Spinal cord (tissue), 10 donors: ENCODE results near the gene QSOX2. TPM values are rescaled to one million over a fixed set of nuclear protein-coding genes. Genes with fewer than 3 reads are reported as not detected.

Experiments
- DNase-seq, 6 donors: peaks; one replicate each; pipeline versions ENCODE4 v3.0.0 to v3.0.0-alpha.2; 2013 to 2015; ENCODE audit warnings: low spot score in 6 of 6, low read depth in 4 of 6
- H3K27ac ChIP-seq: one replicate; pipeline ENCODE4 v1.5.1; 2013; ENCODE audit warnings: low read depth, low read length, control low read depth
- H3K27me3 ChIP-seq: one replicate; pipeline ENCODE4 v1.6.1; 2013; ENCODE audit warnings: low read length; ENCODE audit not compliant: control insufficient read depth, insufficient read depth
- H3K36me3 ChIP-seq: one replicate; pipeline ENCODE4 v1.6.1; 2013; ENCODE audit warnings: low read length; ENCODE audit not compliant: control insufficient read depth, insufficient read depth
- H3K4me1 ChIP-seq: one replicate; pipeline ENCODE4 v1.6.1; 2013; ENCODE audit warnings: low read length; ENCODE audit not compliant: control insufficient read depth, insufficient read depth
- H3K4me3 ChIP-seq: one replicate; pipeline ENCODE4 v1.5.1; 2013; ENCODE audit warnings: low read depth, low read length, control low read depth
- H3K9me3 ChIP-seq: one replicate; pipeline ENCODE4 v1.6.1; 2013; ENCODE audit warnings: low read length; ENCODE audit not compliant: control insufficient read depth, insufficient read depth
- WGBS: methylation state at CpG from one replicate; pipeline ENCODE4 v1.1.5; 2013; ENCODE audit warnings: missing lambda C conversion rate; ENCODE audit not compliant: insufficient coverage; 5-methylcytosine and 5-hydroxymethylcytosine counted together
- polyA plus RNA-seq, 2 donors: library from polyadenylated mRNA; unstranded; fragments of 120-200 nt; gene quantifications; one replicate each; pipeline ENCODE4 v1.2.1, GENCODE V29; 2013; ENCODE audit not compliant: insufficient read length in 2 of 2
- total RNA-seq, 2 donors: library from RNA; depleted of rRNA in 1 of 2; stranded (reverse); fragments of 120-200 nt in 1 of 2; fragments of >200 nt in 1 of 2; gene quantifications; one replicate each; pipeline versions ENCODE4 v1.2.3 to v1.2.4, GENCODE V29; 2013 to 2014
- donor health status: healthy.

Gene QSOX2
- total and polyA plus RNA-seq, 4 donors = 7.2 to 17.0 (median 13.6) TPM

- Histone ChIP-seq H3K9me3 (no peaks in the 10 kb centered on the region), H3K27me3 (peaks cover 90% of the 10 kb centered on the region), H3K4me1 (peaks cover 42% of the 10 kb centered on the region), H3K27ac (no peak overlapping the region), H3K36me3 (peaks cover 8% of the 10 kb centered on the region), H3K4me3 (no peak overlapping the region)
- WGBS = 35% methylated on average over 11 of the region's 13 CpGs
- no peak for DNase-seq
Measured at GRCh38 chr9:136201174-136201573, 44.4 kb downstream of the QSOX2 start.

- 49% methylated on average over 17 of the region's 19 CpGs for WGBS
- Histone ChIP-seq H3K4me1 (peaks cover 41% of the 10 kb centered on the region), H3K4me3 (no peak overlapping the region), H3K9me3 (no peaks in the 10 kb centered on the region), H3K27me3 (peaks cover 91% of the 10 kb centered on the region), H3K27ac (no peak overlapping the region), H3K36me3 (peaks cover 3% of the 10 kb centered on the region)
- DNase-seq = no peak
Measured at GRCh38 chr9:136200424-136200823, 45.2 kb downstream of the QSOX2 start.

GRCh38 chr9:136199391-136200288 is 46.0 kb downstream of the QSOX2 start:
- H3K36me3 ChIP-seq = no peaks in the 10 kb centered on the region
- no peaks in the 10 kb centered on the region for H3K9me3 ChIP-seq
- DNase-seq = no peak
- peaks cover 94% of the 10 kb centered on the region for H3K27me3 ChIP-seq
- no peak overlapping the region for H3K4me3 ChIP-seq
- 5% methylated on average over 67 of the region's 71 CpGs for WGBS
- no peak overlapping the region for H3K27ac ChIP-seq
- peaks cover 35% of the 10 kb centered on the region for H3K4me1 ChIP-seq

GRCh38 chr9:136198605-136199083 is 47.0 kb downstream of the QSOX2 start:
- H3K4me3 ChIP-seq = no peak overlapping the region
- H3K27ac ChIP-seq = no peak overlapping the region
- no peaks in the 10 kb centered on the region for H3K9me3 ChIP-seq
- no peaks in the 10 kb centered on the region for H3K36me3 ChIP-seq
- H3K4me1 ChIP-seq = peaks cover 28% of the 10 kb centered on the region
- WGBS = under 1% methylated on average over 62 of the region's 62 CpGs
- peaks cover 94% of the 10 kb centered on the region for H3K27me3 ChIP-seq
- DNase-seq = peak in 1 of 6 donors; percentile 42

- peaks cover 91% of the 10 kb centered on the region for H3K27me3 ChIP-seq
- DNase-seq = no peak
- no peak overlapping the region for H3K27ac ChIP-seq
- no peak overlapping the region for H3K4me3 ChIP-seq
- H3K9me3 ChIP-seq = no peaks in the 10 kb centered on the region
- no peaks in the 10 kb centered on the region for H3K36me3 ChIP-seq
- 9% methylated on average over 17 of the region's 18 CpGs for WGBS
- peaks cover 23% of the 10 kb centered on the region for H3K4me1 ChIP-seq
Measured at GRCh38 chr9:136197930-136198604, 47.5 kb downstream of the QSOX2 start.

- Histone ChIP-seq H3K4me3 (no peak overlapping the region), H3K27me3 (peaks cover 94% of the 10 kb centered on the region), H3K27ac (no peak overlapping the region), H3K4me1 (peaks cover 18% of the 10 kb centered on the region), H3K9me3 (no peaks in the 10 kb centered on the region), H3K36me3 (no peaks in the 10 kb centered on the region)
- DNase-seq = no peak
- WGBS = 8% methylated on average over 35 of the region's 35 CpGs
Measured at GRCh38 chr9:136197084-136197875, 48.3 kb downstream of the QSOX2 start.

- no peak for DNase-seq
- Histone ChIP-seq H3K4me1 (peaks cover 14% of the 10 kb centered on the region), H3K9me3 (no peaks in the 10 kb centered on the region), H3K27me3 (peaks cover 95% of the 10 kb centered on the region), H3K27ac (no peak overlapping the region), H3K36me3 (no peaks in the 10 kb centered on the region), H3K4me3 (no peak overlapping the region)
- 5% methylated on average over 16 of the region's 16 CpGs for WGBS
Measured at GRCh38 chr9:136196404-136197083, 49.1 kb downstream of the QSOX2 start.

GRCh38 chr9:136194540-136194939 is 51.1 kb downstream of the QSOX2 start:
- Histone ChIP-seq H3K27me3 (peaks cover 95% of the 10 kb centered on the region), H3K27ac (no peak overlapping the region), H3K4me1 (peaks cover 12% of the 10 kb centered on the region), H3K9me3 (no peaks in the 10 kb centered on the region), H3K4me3 (no peak overlapping the region), H3K36me3 (no peaks in the 10 kb centered on the region)
- no peak for DNase-seq
- WGBS = 21% methylated on average over 4 of the region's 5 CpGs

GRCh38 chr9:136193891-136194279 is 51.7 kb downstream of the QSOX2 start:
- WGBS = under 1% methylated on average over 37 of the region's 45 CpGs
- Histone ChIP-seq H3K27me3 (peaks cover 95% of the 10 kb centered on the region), H3K4me3 (no peak overlapping the region), H3K4me1 (peaks cover 8% of the 10 kb centered on the region), H3K27ac (no peak overlapping the region), H3K9me3 (no peaks in the 10 kb centered on the region), H3K36me3 (no peaks in the 10 kb centered on the region)
- DNase-seq = no peak
